Activated CD4-positive, alpha-beta T cell treated with anti-CD3 and anti-CD28 coated beads for 4 hours (primary cell): Measurements from ENCODE around the gene SCGB1C2.
"Not testable (repeated sequence)": the region's sequence is repeated elsewhere in the genome, so short reads cannot be mapped to it uniquely, and the experiment has no call there.

Source experiments
- DNase-seq, 2 donors: peaks; one replicate each; pipeline ENCODE4 v3.0.0-alpha.2; 2020

SCGB1C2 gene

DNA sequence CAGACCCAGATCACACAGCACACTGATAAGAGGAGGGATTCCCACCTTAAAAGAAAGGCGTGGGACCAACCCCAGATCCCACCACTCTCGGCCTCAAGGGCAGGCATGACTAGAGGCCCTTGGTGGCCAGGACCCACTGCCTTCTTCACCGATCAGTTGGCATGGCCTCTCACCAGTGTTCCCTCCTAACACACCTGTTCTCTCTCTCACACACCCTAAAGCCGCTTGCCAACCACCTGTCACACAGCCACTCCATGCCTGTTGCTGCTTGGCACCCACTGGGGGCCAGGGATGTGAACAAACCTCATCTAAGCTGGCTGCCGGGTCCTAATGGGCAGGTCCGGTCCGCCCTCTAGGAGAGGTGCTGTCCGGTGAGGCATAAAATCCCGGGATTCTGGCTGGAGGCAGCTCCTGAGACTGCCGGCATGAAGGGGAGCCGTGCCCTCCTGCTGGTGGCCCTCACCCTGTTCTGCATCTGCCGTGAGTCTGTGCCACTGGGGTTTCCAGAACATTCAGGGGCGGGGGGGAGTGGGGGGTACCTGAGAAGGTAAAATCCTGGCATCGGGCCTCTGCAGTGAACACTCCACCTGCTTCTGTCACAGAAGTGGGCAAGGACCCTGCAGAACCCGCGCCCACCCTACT is at the start of gene SCGB1C2:
TSS of gene SCGB1C2 (plus strand) at position 404 of the 642 bp plus-strand sequence. CDS start at position 426, 22 bp downstream.
- not testable (repeated sequence) for DNase-seq

DNA sequence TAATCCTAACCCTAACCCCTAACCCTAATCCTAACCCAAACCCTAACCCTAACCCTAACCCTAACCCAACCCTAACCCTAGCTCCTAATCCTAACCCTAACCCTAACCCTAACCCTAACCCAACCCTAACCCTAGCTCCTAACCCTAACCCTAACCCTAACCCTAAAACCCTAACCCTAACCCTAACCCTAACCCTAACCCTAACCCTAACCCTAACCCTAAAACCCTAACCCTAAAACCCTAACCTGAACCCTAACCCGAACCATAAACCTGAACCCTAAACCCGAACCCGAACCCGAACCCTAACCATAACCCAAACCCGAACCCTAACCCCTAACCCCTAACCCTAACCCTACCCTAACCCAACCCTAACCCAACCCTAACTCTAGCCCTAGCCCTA is 24.3 kb upstream of the SCGB1C2 start:
- DNase-seq = not testable (repeated sequence)

GRCh38 chr17:118339-118917 is 18.9 kb upstream of the SCGB1C2 start:
- DNase-seq = peak in 1 of 2 donors; percentile 54

DNA sequence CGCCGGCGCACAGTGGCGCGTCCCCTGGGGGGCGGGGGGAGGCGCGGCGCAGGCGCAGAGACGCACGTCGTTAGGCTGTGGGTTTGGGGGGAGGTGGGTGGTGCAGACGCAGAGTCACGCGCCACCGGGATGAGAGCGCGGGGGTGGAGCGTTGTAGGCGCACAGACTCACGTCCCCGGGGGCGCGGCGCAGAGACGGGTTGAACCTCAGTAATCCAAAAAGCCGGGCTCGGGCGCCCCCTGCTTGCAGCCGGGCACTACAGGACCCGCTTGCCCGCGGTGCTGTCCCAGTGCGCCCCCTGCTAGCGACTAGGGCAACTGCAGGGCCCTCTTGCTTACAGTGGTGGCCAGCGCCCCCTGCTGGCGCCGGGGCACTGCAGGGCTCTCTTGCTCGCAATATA is 3.4 kb upstream of the SCGB1C2 start:
- DNase-seq = not testable (repeated sequence)

DNA sequence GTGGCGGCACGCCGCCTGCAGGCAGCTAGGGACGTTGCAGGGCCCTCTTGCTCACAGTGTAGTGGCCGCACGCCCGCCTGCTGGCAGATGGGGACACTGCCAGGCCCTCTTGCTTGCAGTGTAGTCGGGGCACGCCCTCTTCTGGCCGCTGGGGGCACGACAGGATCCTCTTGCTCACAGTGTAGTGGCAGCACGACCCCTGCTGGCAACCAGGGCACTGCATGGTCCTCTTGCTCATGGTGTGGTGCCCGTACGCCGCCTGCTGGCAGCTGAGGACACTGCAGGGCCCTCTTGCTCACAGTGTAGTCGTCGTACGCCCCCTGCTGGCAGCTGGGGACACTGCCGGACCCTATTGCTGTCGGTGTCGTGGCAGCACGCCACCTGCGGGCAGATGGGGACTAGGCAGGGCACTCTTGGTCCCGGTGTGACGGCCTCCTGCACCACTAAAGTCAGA is 3.0 kb upstream of the SCGB1C2 start:
- DNase-seq = not testable (repeated sequence)

DNA sequence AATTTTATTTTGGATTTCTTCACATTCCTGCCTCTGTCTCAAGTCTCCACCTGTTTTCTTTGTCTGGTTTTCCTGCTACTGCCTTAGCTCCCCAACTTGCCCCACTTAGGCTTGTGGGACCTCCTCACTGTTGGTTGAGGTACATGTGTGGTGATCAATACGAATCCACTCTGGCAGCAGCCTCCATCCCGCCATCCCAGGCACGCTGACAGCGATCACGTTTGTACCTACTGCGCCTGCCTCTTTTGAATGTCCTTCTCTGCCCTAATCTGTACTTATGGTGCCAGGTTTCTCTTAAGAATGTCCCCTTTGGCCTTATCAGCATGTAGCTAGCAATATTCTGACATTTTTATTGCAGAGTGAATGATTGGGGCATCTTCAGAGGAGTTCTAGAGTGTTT is 2.3 kb upstream of the SCGB1C2 start:
- DNase-seq = not testable (repeated sequence)

- not testable (repeated sequence) for DNase-seq
Observed at GRCh38 chr17:135895-136294, 1.5 kb upstream of the SCGB1C2 start.

DNA sequence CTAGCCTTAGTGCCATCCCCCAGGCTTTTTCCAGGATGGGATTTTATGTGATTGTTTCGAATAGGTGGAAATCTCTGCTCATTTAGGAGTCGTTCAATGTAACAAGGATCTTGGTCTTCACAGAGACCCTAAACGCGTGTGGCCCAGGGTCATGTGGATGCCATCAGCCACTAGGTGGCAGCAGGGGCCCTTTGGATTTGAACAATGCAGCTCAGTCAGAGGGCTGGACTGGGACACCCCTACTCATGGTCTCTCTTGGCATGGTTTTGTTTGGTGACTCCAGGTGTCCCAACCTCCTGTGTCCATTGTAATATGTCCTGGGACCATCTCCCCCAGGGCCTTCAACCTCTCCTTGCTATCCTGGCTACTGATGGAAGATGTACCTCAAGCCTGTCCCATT is 838 bp upstream of the SCGB1C2 start:
- peak; percentile 67 to 69 for DNase-seq

- not testable (repeated sequence) for DNase-seq
Observed at GRCh38 chr17:139401-140205, 2.2 kb downstream of the SCGB1C2 start.

GRCh38 chr17:142102-142661 is 4.8 kb downstream of the SCGB1C2 start:
- DNase-seq = no peak

DNA sequence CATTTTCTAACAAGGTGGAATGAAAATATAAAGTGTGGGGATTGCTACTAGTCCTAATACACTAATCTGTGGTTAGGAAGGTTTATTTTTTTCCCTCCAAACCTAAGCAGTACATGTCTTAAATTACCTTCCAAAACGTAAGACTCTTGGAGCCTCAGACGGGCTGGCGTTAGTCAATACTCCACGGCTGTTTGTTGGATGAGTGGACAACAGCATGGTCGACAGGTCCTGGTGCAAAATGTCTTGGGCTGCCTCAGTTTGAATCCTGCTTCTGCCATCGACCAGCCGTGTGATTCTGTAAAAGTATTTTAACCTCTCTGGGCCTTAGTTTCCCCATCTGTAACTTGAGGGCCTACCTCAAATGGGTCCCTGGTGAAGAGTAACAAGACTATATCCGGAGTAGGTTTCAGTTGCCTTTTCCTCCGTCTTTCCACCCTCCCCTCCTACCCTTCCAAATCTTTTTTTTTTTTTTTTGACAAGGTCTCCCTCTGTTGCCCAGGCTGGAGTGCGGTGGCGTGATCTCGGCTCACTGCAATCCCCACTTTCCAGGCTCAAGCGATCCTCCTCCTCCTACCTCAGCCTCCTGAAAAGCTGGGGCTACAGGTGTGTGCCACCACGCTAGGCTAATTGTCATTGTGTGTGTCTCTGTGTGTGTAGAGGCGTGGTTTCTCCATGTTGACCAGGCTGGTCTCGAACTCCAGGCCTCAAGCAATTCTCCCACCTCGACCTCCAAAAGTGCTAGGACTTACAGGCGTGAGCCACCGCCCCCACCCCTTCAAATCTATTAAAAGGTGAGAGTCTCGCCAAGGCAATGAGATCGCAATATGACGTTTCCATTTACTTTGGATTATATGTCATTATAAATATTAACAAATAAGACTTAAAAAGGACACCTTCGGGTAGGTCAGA is 5.8 kb downstream of the SCGB1C2 start:
- DNase-seq = no peak

GRCh38 chr17:143785-144281 is 6.5 kb downstream of the SCGB1C2 start:
- DNase-seq = peak; percentile 77 to 86

GRCh38 chr17:144936-145670 is 7.7 kb downstream of the SCGB1C2 start:
- DNase-seq = no peak

DNA sequence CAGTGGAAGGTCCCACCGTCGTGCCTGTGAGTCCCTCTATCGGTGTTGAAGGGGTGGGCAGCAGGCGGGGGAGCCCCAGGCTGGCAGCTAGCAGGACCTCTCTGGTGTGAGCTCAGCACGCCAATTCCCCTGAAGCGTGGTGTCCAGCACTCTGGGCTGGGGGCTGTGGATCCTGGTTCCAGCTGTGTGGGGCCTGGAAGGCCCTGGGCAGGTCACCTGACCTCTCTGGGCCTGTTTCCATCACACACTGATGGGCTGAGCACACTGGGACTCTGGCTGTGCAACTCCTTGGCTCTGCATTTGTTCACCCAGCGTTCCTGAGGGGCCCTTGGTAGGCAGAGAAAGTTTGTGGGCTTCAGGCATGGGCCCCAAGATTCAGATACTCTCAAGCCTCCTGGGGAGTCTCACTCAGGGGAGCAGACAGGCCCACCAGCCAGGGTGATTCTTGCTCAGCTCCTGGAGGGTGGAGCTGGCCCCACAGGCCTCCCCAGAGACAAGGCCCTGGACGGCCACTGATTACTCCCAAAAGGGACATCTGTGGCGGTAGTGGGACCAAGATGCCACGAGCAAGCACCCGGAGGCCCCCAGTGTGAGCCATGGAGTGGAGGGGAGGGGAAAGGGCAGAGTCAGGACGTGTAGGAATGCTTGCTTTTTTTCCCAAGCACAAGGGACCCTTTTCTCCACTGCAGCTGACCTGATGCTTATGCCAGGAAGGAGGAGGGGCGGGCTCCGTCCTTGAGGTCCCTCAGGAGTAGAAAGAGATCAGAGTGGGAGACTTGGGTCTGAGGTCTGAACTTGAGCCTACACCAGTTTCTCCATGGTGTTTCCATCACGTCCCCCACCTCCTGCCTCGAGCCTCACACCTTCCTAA is 8.5 kb downstream of the SCGB1C2 start:
- no peak for DNase-seq

GRCh38 chr17:146546-146945 is 9.2 kb downstream of the SCGB1C2 start:
- DNase-seq = no peak

DNA sequence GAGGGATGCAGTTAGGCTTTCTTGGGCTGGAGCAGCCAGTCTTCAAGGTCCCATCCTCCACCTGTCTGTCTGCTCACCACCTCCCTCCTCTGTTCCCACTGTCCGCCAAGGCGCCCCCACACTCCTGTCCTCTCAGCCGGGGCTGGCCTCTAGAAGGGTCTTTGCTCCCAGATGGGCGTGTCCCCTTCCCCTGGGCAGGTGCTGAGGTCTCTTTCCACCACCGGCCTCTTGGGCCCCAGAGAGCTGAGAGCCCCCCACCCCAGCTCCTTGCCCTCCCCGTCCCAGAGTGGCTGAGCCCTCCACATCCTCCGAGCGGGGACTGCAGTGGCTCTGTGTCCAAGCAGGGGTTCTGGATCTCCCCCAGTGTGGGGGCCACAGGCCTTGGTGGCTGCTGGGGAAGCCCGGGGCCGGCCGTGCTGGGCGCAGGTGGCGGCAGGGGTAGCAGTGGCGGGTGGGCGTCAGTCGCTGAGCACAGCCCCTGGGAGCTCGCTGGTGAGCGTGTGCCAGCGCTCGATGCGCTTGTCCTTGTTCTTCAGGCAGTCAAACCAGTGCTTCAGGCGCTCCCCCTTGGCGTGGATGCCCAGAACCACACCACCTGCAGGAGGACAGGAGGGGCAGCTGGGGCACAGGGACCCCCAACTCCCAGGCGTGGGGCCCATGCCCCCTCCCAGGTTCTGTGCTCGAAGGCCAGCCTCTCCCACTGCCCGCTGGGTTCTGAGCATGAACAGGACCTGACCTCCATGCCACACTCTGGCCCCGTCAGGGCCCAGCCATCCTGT is 9.8 kb downstream of the SCGB1C2 start:
- DNase-seq = no peak

DNA sequence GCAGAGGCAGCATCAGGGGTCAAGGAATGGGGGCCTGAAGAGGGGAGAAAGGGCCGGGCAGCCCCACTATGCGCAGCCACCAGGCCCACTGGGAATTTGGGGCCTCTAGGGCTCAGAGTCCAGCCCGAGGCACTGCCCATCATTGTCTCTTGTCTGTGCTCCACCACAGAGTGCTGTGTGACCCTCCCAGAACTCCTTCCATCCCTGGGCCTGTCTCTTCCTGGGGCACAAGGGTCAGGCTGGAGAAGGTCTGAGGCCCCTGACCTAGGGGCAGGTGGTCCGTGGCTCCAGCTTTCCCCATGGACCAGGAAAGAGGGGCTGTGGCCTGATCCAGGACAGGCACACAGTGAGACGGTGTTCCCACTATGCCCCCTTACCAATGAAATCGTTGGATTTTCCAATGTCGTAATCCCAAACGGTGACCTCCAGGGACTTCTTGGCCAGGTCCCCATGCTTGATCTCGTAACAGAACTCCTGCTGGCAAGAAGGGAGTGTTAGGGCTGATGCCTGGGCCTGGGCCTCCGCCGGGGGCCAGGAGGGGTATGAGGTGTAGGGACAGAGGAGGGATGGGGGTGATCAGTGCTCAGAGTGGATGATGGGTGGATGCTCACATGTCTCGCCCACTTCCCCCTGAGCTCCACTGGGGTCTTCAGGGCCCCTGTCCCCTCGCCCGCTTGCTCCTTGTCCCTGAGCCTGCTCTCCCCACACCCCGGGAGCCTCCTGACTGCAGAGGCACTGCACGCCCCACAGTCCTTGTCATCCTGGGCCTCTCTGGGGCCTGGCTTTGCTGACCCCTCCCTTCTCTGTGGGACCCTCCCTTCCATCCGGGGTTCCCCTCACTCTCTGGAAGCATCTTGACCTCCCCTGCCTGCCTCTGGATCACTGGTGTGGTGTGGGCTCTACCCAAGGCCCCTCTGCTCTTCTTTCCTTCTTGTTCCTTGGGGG is 10.7 kb downstream of the SCGB1C2 start:
- DNase-seq = no peak

GRCh38 chr17:148757-149156 is 11.4 kb downstream of the SCGB1C2 start:
- no peak for DNase-seq
